ENCODE results near the gene C11orf52.

Gene C11orf52

DNA sequence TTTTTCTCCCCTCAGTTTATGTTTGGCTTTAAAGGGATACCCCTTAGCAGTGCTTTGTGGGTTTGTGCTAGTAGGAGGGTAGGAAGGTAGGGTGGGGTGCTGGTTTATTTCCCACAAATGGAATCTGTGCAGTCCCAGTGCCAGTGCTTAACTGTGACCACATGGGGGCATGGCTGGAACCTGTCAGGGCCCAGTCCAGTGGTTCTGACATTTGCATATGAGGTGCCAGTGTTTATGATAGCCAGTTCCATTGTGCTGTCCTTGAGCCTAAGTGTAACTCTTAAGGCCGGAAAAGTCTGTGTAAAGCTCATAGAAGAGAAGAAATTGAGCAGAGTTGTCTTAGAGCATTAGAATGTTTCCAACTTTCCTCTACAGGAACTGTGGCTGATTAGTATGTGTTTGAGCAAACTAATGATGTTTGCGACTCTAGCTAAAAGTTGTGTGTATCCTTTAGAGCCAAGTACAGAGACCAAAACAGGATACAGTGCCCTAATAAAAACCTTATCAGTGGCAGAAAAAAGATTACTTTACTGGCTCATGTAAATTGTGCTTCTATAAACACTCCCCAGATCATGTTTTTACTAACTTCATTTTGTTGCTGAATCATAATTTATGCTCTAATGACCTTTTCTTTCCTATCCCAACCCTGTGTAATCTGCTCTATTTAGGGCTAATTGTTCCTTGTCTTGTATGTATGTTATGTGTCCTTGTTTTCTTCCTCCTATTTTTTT, 56.5 kb downstream of the C11orf52 start:
- no peak for DNase-seq (ENCODE audit: insufficient read length, low spot score)
- TF ChIP-seq, protein P1, sequence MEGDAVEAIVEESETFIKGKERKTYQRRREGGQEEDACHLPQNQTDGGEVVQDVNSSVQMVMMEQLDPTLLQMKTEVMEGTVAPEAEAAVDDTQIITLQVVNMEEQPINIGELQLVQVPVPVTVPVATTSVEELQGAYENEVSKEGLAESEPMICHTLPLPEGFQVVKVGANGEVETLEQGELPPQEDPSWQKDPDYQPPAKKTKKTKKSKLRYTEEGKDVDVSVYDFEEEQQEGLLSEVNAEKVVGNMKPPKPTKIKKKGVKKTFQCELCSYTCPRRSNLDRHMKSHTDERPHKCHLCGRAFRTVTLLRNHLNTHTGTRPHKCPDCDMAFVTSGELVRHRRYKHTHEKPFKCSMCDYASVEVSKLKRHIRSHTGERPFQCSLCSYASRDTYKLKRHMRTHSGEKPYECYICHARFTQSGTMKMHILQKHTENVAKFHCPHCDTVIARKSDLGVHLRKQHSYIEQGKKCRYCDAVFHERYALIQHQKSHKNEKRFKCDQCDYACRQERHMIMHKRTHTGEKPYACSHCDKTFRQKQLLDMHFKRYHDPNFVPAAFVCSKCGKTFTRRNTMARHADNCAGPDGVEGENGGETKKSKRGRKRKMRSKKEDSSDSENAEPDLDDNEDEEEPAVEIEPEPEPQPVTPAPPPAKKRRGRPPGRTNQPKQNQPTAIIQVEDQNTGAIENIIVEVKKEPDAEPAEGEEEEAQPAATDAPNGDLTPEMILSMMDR (IDR thresholded peaks at IDR 0.05; ENCODE audit: insufficient read depth, missing control alignments), result no peak
- no peak for FAIRE-seq

DNA sequence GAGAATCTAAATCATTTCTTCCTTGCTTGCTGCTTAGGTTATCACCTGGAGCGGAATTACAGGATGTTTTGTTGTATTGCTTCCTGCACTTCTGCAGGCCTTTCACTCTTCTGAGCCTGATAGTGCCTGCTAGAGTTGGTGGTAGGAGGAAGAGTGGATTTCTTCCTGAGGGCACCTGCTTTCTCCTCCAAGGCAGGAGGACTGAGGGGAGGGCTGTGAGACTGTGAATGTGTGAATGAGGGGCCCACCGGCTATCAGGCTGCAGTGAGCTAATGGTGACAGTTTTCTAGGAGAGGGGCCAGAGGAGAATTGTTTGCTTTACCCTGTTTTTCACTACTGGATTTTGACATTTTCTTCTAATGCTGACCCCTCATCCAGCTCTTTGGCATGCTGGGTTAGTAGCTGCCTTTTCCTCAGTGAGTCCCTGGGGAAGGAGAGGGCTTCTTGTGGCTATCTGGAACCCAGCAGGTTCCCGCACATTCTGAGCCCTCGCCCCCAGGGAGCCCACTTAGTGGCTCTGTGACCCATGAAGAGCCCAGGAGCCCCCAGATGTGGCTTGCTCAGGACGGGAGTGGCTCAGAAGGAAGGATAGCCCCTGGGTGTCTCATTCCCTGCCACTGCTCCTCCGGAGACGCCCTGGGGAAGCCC, 57.5 kb downstream of the C11orf52 start:
- no peak for FAIRE-seq
- no peak for DNase-seq (ENCODE audit: insufficient read length, low spot score)
- TF ChIP-seq, protein P1 (IDR thresholded peaks at IDR 0.05; ENCODE audit: insufficient read depth, missing control alignments), result no peak
